ENCODE measurements around the gene ARL6IP4. TPM values are rescaled to one million over a fixed set of nuclear protein-coding genes. Genes with fewer than 3 reads are reported as not detected.

ARL6IP4 gene
- total RNA-seq, 1 donor from 2014 or later: 83.8 TPM

- Histone ChIP-seq H3K9ac (no peak overlapping the region), H3K4me2 (no peak overlapping the region), H3K9me3 (ENCODE audit: low read depth) (no peaks in the 10 kb centered on the region), H3K4me3 (no peak overlapping the region), H3K4me1 (peaks cover 6% of the 10 kb centered on the region), H3K36me3 (no peaks in the 10 kb centered on the region), H3K27me3 (no peaks in the 10 kb centered on the region), H4K20me1 (ENCODE audit: low read depth) (no peaks in the 10 kb centered on the region), H2AFZ (replicated peaks) (no peak overlapping the region), H3K27ac (no peak overlapping the region), H3K79me2 (ENCODE audit: low read depth) (no peaks in the 10 kb centered on the region), H3F3A (ENCODE audit: low read depth) (no peaks in the 10 kb centered on the region)
- no peak for DNase-seq (ENCODE audit: low spot score)
- Mint-ChIP-seq H3K4me3 (peak overlapping the region; percentile 38), H3K27ac (peak overlapping the region; percentile 42), H3K4me1 (peaks cover 6% of the 10 kb centered on the region), H3K36me3 (no peaks in the 10 kb centered on the region), H3K27me3 (ENCODE audit: insufficient read depth, low read depth) (peaks cover 2% of the 10 kb centered on the region), H3K9me3 (no peaks in the 10 kb centered on the region)
- TF ChIP-seq EZH2phosphoT487 (IDR thresholded peaks at IDR 0.05) (no peak), CTCF (IDR thresholded peaks at IDR 0.05) (no peak), EZH2 (IDR thresholded peaks at IDR 0.05) (no peak)
Measured at GRCh38 chr12:123027726-123028445, 47.4 kb downstream of the ARL6IP4 start.

DNA sequence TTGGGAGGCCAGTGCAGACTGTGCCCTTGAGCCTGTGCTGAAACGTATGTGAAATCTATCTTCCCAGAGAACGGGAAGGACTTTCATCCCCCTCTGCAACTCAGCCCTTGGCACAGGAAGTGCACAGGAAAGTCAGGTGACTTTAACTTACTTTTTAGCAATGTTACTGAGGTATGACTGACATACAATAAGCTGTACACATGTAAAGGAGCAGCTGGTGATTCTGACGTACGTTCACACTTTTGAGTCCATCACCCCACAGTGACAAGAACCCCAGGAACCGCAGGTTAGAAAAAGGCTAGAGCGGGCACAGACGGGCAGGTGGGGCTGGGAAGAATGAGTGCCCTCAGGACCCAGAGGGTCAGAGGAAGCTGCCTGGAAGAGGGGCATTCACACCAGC, 48.0 kb downstream of the ARL6IP4 start:
- Histone ChIP-seq H3K27me3 (no peaks in the 10 kb centered on the region), H4K20me1 (ENCODE audit: low read depth) (no peaks in the 10 kb centered on the region), H3K4me1 (peaks cover 6% of the 10 kb centered on the region), H3K79me2 (ENCODE audit: low read depth) (no peaks in the 10 kb centered on the region), H3F3A (ENCODE audit: low read depth) (no peaks in the 10 kb centered on the region), H3K9ac (no peak overlapping the region), H2AFZ (replicated peaks) (no peak overlapping the region), H3K27ac (no peak overlapping the region), H3K9me3 (ENCODE audit: low read depth) (no peaks in the 10 kb centered on the region), H3K4me2 (no peak overlapping the region), H3K36me3 (no peaks in the 10 kb centered on the region), H3K4me3 (no peak overlapping the region)
- no peak for DNase-seq (ENCODE audit: low spot score)
- Mint-ChIP-seq H3K36me3 (no peaks in the 10 kb centered on the region), H3K4me1 (peaks cover 6% of the 10 kb centered on the region), H3K4me3 (no peak overlapping the region), H3K27me3 (ENCODE audit: insufficient read depth, low read depth) (peaks cover 2% of the 10 kb centered on the region), H3K9me3 (no peaks in the 10 kb centered on the region), H3K27ac (no peak overlapping the region)
- TF ChIP-seq EZH2phosphoT487 (IDR thresholded peaks at IDR 0.05) (no peak), CTCF (IDR thresholded peaks at IDR 0.05) (no peak)

DNA sequence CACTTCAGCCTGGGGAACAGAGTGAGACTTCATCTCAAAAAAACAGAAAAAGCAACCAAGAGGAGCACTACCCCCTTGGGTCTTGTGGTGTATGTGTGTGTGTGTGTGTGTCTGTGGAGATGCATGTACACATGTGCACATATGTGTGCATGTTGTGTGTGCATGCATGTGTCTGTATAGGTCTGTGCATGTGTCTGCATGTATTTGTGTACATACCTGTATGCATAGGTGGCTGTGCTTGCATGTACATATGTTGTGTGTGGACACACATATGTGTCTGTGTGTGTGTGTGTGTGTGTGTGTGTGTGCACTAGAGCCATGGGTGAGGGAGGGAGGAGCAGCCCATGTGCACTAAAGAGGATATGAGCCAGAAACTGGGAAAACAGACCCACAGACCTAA, 49.1 kb downstream of the ARL6IP4 start:
- peaks cover 2% of the 10 kb centered on the region for H3K36me3 Mint-ChIP-seq

More for the DNA sequence above, 49.1 kb downstream of the ARL6IP4 start:
- Histone ChIP-seq H3K27me3 (no peaks in the 10 kb centered on the region), H3K9ac (no peak overlapping the region), H3K4me3 (no peak overlapping the region), H3K4me2 (no peak overlapping the region), H3K79me2 (ENCODE audit: low read depth) (no peaks in the 10 kb centered on the region), H3K27ac (no peak overlapping the region), H3K4me1 (peaks cover 6% of the 10 kb centered on the region), H3K36me3 (no peaks in the 10 kb centered on the region), H2AFZ (replicated peaks) (no peak overlapping the region), H3F3A (ENCODE audit: low read depth) (no peaks in the 10 kb centered on the region), H4K20me1 (ENCODE audit: low read depth) (no peaks in the 10 kb centered on the region), H3K9me3 (ENCODE audit: low read depth) (no peaks in the 10 kb centered on the region)
- no peak overlapping the region for H3K27ac Mint-ChIP-seq
- no peak for TF ChIP-seq CTCF (IDR thresholded peaks at IDR 0.05)
- no peak for TF ChIP-seq EZH2 (IDR thresholded peaks at IDR 0.05)
- TF ChIP-seq EZH2phosphoT487 (IDR thresholded peaks at IDR 0.05): no peak
- no peak overlapping the region for H3K4me3 Mint-ChIP-seq
- H3K27me3 Mint-ChIP-seq (ENCODE audit: insufficient read depth, low read depth): peaks cover 2% of the 10 kb centered on the region
- no peaks in the 10 kb centered on the region for H3K9me3 Mint-ChIP-seq
- peaks cover 6% of the 10 kb centered on the region for H3K4me1 Mint-ChIP-seq
- no peak for DNase-seq (ENCODE audit: low spot score)

All from neural progenitor cell (in vitro differentiated cells).